IMR-90 (cell line): ENCODE results near the gene CDKN2B-AS1. TPM values are rescaled to one million over a fixed set of nuclear protein-coding genes. Genes with fewer than 3 reads are reported as not detected.

ENCODE experiments used
- ATAC-seq: fragments of 200-7000 bp; cut with Tn5 transposase; 2 replicates; pipeline ENCODE4 v1.9.1; 2020; ENCODE audit warnings: low read depth, mild to moderate bottlenecking, moderate library complexity
- BruUV-seq: library from RNA; stranded (reverse); fragments of 400-500 nt; replicated peaks from 2 replicates; lab custom pipeline; 2021; lab: Mats Ljungman, UMichigan
- CTCF ChIA-PET: fragments of 300-600 bp; formaldehyde crosslinking; extraction: SDS; loops from one replicate; lab custom pipeline; 2021; ENCODE audit warnings: antibody characterized with exemption; lab: Yijun Ruan, JAX
- POLR2A ChIA-PET: fragments of 300-600 bp; sonication (Branson Sonifier 250); formaldehyde crosslinking; loops from one replicate; lab custom pipeline; 2022; ENCODE audit warnings: antibody characterized with exemption; ENCODE audit not compliant: unreplicated experiment; lab: Charles Lee
- DNase-seq: peaks from one replicate; pipeline ENCODE4 v3.0.0; 2013
- H2AFZ ChIP-seq: replicated peaks from 2 replicates; pipeline ENCODE3; 2013; ENCODE audit warnings: low read length, mild to moderate bottlenecking; ENCODE audit not compliant: poor library complexity
- H2AK5ac ChIP-seq: 2 replicates; pipeline ENCODE4 v1.6.1; 2013; ENCODE audit warnings: low read depth, low read length, inconsistent platforms
- H2AK9ac ChIP-seq: replicated peaks from 2 replicates; pipeline ENCODE3; 2013; ENCODE audit warnings: mild to moderate bottlenecking, low read depth, low read length, moderate library complexity; ENCODE audit not compliant: poor library complexity
- H2BK120ac ChIP-seq: 2 replicates; pipeline ENCODE4 v1.6.1; 2013; ENCODE audit warnings: low read depth, low read length, inconsistent platforms
- H2BK15ac ChIP-seq: 3 replicates; pipeline ENCODE4 v1.6.1; 2013; ENCODE audit warnings: low read depth, low read length, inconsistent platforms
- H2BK20ac ChIP-seq: 2 replicates; pipeline ENCODE4 v1.6.1; 2013; ENCODE audit warnings: low read depth, mild to moderate bottlenecking, inconsistent platforms, low read length, moderate library complexity
- H2BK5ac ChIP-seq: 2 replicates; pipeline ENCODE4 v1.6.1; 2013; ENCODE audit warnings: mild to moderate bottlenecking, low read depth, low read length, inconsistent platforms; ENCODE audit not compliant: poor library complexity, severe bottlenecking
- H3K14ac ChIP-seq: replicated peaks from 2 replicates; pipeline ENCODE4 v1.6.1; 2013; ENCODE audit warnings: low read depth, low read length, inconsistent platforms
- H3K18ac ChIP-seq: 2 replicates; pipeline ENCODE4 v1.6.1; 2013; ENCODE audit warnings: low read depth, low read length, control low read depth
- H3K23ac ChIP-seq: 2 replicates; pipeline ENCODE4 v1.6.1; 2013; ENCODE audit warnings: low read depth, low read length, inconsistent platforms
- H3K27ac ChIP-seq: 2 replicates; pipeline ENCODE4 v1.5.1; 2013; ENCODE audit warnings: mild to moderate bottlenecking, control low read depth, low read length; ENCODE audit not compliant: insufficient read depth
- H3K27me3 ChIP-seq: 2 replicates; pipeline ENCODE4 v1.6.1; 2013; ENCODE audit warnings: low read length; ENCODE audit not compliant: control insufficient read depth, insufficient read depth
- H3K36me3 ChIP-seq: 2 replicates; pipeline ENCODE4 v1.6.1; 2013; ENCODE audit warnings: low read length, mixed read lengths; ENCODE audit not compliant: control insufficient read depth, insufficient read depth
- H3K4ac ChIP-seq: 2 replicates; pipeline ENCODE4 v1.6.1; 2013; ENCODE audit warnings: low read depth, low read length, inconsistent platforms
- H3K4me1 ChIP-seq: 2 replicates; pipeline ENCODE4 v1.6.1; 2013; ENCODE audit warnings: low read length, mixed read lengths; ENCODE audit not compliant: control insufficient read depth, insufficient read depth
- H3K4me2 ChIP-seq: 2 replicates; pipeline ENCODE4 v1.6.1; 2013; ENCODE audit warnings: low read depth, mild to moderate bottlenecking, control low read depth, low read length, moderate library complexity
- H3K4me3 ChIP-seq: 2 replicates; pipeline ENCODE4 v1.5.1; 2013; ENCODE audit warnings: low read depth, mild to moderate bottlenecking, control low read depth, low read length, moderate library complexity; ENCODE audit not compliant: insufficient read depth
- H3K56ac ChIP-seq: 2 replicates; pipeline ENCODE4 v1.6.1; 2013; ENCODE audit warnings: low read length, inconsistent platforms; ENCODE audit not compliant: insufficient read depth; ENCODE audit errors: extremely low read depth
- H3K79me1 ChIP-seq, 2 experiments: 2 replicates each; pipeline ENCODE4 v1.6.1; 2013; ENCODE audit warnings: low read length in 2 of 2, inconsistent platforms in 1 of 2, low read depth in 1 of 2
- H3K9ac ChIP-seq: 2 replicates; pipeline ENCODE4 v1.6.1; 2013; ENCODE audit warnings: low read depth, low read length, control low read depth
- H3K9me1 ChIP-seq: 2 replicates; pipeline ENCODE4 v1.6.1; 2013; ENCODE audit warnings: low read length, inconsistent platforms; ENCODE audit not compliant: insufficient read depth
- H3K9me3 ChIP-seq: 2 replicates; pipeline ENCODE4 v1.6.1; 2013; ENCODE audit warnings: low read length; ENCODE audit not compliant: control insufficient read depth, insufficient read depth
- H4K20me1 ChIP-seq: 2 replicates; pipeline ENCODE4 v1.6.1; 2013; ENCODE audit warnings: low read length, inconsistent platforms; ENCODE audit not compliant: insufficient read depth
- H4K5ac ChIP-seq: 2 replicates; pipeline ENCODE4 v1.6.1; 2013; ENCODE audit warnings: mild to moderate bottlenecking, low read depth, low read length, control low read depth
- H4K8ac ChIP-seq, 2 experiments: 2 replicates each; pipeline ENCODE4 v1.6.1; 2013; ENCODE audit warnings: low read depth in 2 of 2, low read length in 2 of 2, control low read depth in 1 of 2, inconsistent platforms in 1 of 2
- H4K91ac ChIP-seq: 2 replicates; pipeline ENCODE4 v1.6.1; 2013; ENCODE audit warnings: low read depth, low read length, inconsistent platforms; ENCODE audit not compliant: insufficient read depth
- BHLHE40 ChIP-seq: fragments of 150-350 bp; IDR thresholded peaks from 2 replicates; pipeline ENCODE4 v1.6.1; 2016; ENCODE audit warnings: mild to moderate bottlenecking, low read depth, low read length
- CEBPB ChIP-seq: IDR thresholded peaks from 2 replicates; pipeline ENCODE4 v1.6.1; 2012; ENCODE audit warnings: low read depth, low read length, improper control_type of control experiment
- CHD1 ChIP-seq: IDR thresholded peaks from 2 replicates; pipeline ENCODE4 v1.6.1; 2012; ENCODE audit warnings: low read depth, low read length, improper control_type of control experiment
- CTCF ChIP-seq: conservative IDR thresholded peaks from 2 replicates; pipeline ENCODE4 v1.5.1; 2012; ENCODE audit warnings: mild to moderate bottlenecking, low read depth, low read length, improper control_type of control experiment
- ELK1 ChIP-seq: fragments of 150-350 bp; IDR thresholded peaks from 2 replicates; pipeline ENCODE4 v1.6.1; 2016; ENCODE audit warnings: low read depth, mild to moderate bottlenecking, low read length, moderate library complexity, borderline replicate concordance
- FOS ChIP-seq: fragments of 150-350 bp; IDR thresholded peaks from 2 replicates; pipeline ENCODE4 v1.6.1; 2016; ENCODE audit warnings: low read depth, low read length
- MAFK ChIP-seq: IDR thresholded peaks from 2 replicates; pipeline ENCODE4 v1.6.1; 2012; ENCODE audit warnings: low read depth, low read length, improper control_type of control experiment
- MAZ ChIP-seq: IDR thresholded peaks from 2 replicates; pipeline ENCODE4 v1.6.1; 2012; ENCODE audit warnings: low read depth, mild to moderate bottlenecking, low read length, improper control_type of control experiment, moderate library complexity, borderline replicate concordance
- MXI1 ChIP-seq: IDR thresholded peaks from 2 replicates; pipeline ENCODE4 v1.6.1; 2012; ENCODE audit warnings: low read depth, mild to moderate bottlenecking, low read length, moderate library complexity, borderline replicate concordance
- NFE2L2 ChIP-seq: fragments of 150-350 bp; IDR thresholded peaks from 2 replicates; pipeline ENCODE4 v1.6.1; 2016; ENCODE audit warnings: low read depth, mild to moderate bottlenecking, low read length
- POLR2A ChIP-seq: IDR thresholded peaks from 2 replicates; pipeline ENCODE4 v1.6.1; 2012; ENCODE audit warnings: mild to moderate bottlenecking, low read depth, low read length
- RAD21 ChIP-seq: IDR thresholded peaks from 2 replicates; pipeline ENCODE4 v1.6.1; 2012; ENCODE audit warnings: low read length, improper control_type of control experiment
- RCOR1 ChIP-seq: IDR thresholded peaks from 2 replicates; pipeline ENCODE4 v1.6.1; 2012; ENCODE audit warnings: mild to moderate bottlenecking, low read length, improper control_type of control experiment; ENCODE audit not compliant: insufficient replicate concordance
- RFX5 ChIP-seq: IDR thresholded peaks from 2 replicates; pipeline ENCODE4 v1.8.0; 2012; ENCODE audit warnings: low read depth, mild to moderate bottlenecking, low read length, moderate library complexity
- SMC3 ChIP-seq: fragments of 150-350 bp; IDR thresholded peaks from 2 replicates; pipeline ENCODE4 v1.6.1; 2016; ENCODE audit warnings: low read depth, mild to moderate bottlenecking, antibody characterized with exemption, low read length, moderate library complexity
- USF2 ChIP-seq: fragments of 150-350 bp; IDR thresholded peaks from 2 replicates; pipeline ENCODE4 v1.6.1; 2017; ENCODE audit warnings: mild to moderate bottlenecking, antibody characterized with exemption, low read length, low read depth
- WGBS, 2 experiments: methylation state at CpG; one replicate each; pipeline versions ENCODE4 v1.1.5 to v1.1.7; 2013; ENCODE audit warnings: missing lambda C conversion rate in 2 of 2; ENCODE audit not compliant: insufficient read length in 1 of 2; ENCODE audit errors: extremely low coverage in 2 of 2; 5-methylcytosine and 5-hydroxymethylcytosine counted together
- dilution Hi-C: fragments of 300-500 bp; cut with HindIII; formaldehyde crosslinking; loops from one replicate; pipeline ENCODE4 v1.14.3; 2018; ENCODE audit warnings: low sequenced_read_pairs; ENCODE audit not compliant: unreplicated experiment
- in situ Hi-C: fragments of 300-500 bp; cut with MboI; formaldehyde crosslinking; loops from 3 replicates; pipeline ENCODE4 v1.14.3; 2019; ENCODE audit warnings: low sequenced_read_pairs, inconsistent platforms, mixed read lengths
- intact Hi-C: fragments of 100-400 bp; cut with micrococcal nuclease; formaldehyde crosslinking; loops from 2 replicates; pipeline ENCODE4 v1.10.0; 2022
- polyA plus RNA-seq, 3 experiments: library from polyadenylated mRNA; depleted of rRNA; stranded (reverse); fragments of >200 nt; gene quantifications; 2 replicates each; pipeline ENCODE4 v1.2.3, GENCODE V29; 2012; ENCODE audit warnings: low replicate concordance in 1 of 3
- total RNA-seq: library from RNA; depleted of rRNA; stranded (reverse); fragments of >200 nt; gene quantifications from 2 replicates; pipeline ENCODE4 v1.2.3, GENCODE V29; 2012

The CDKN2B-AS1 gene
- total and polyA plus RNA-seq, 2 of the 4 experiments (the other 2 are of a cell fraction), result 1.0 to 1.1 TPM

GRCh38 chr9:21983561-21983935 is 11.0 kb upstream of the CDKN2B-AS1 start:
- peaks cover 6% of the 10 kb centered on the region for H3K27me3 ChIP-seq
- WGBS, 2 experiments, result no CpG with 5 or more reads among the region's 1 CpG
- no TSS peak for BruUV-seq
- H4K5ac ChIP-seq, result no peak overlapping the region
- no peak overlapping the region for H2BK15ac ChIP-seq
- H2AK5ac ChIP-seq, result no peak overlapping the region
- no peak overlapping the region for H3K4me2 ChIP-seq
- intact Hi-C loops, result no loop called here
- H3K9ac ChIP-seq, result no peak overlapping the region
- no peaks in the 10 kb centered on the region for H4K20me1 ChIP-seq
- no peak overlapping the region for H2AFZ ChIP-seq
- no peak overlapping the region for H2BK20ac ChIP-seq
- no peak overlapping the region for H3K4ac ChIP-seq
- TF ChIP-seq CEBPB, result no peak
- no peak for TF ChIP-seq ELK1
- TF ChIP-seq CHD1, result no peak
- no peak for TF ChIP-seq BHLHE40
- no peak for TF ChIP-seq FOS
- TF ChIP-seq NFE2L2, result no peak
- no peak for TF ChIP-seq POLR2A
- no peak for TF ChIP-seq SMC3
- TF ChIP-seq RAD21, result no peak
- TF ChIP-seq MXI1, result no peak
- TF ChIP-seq CTCF, result no peak
- no peak for TF ChIP-seq RCOR1
- TF ChIP-seq USF2, result no peak
- TF ChIP-seq RFX5, result no peak
- TF ChIP-seq MAZ, result no peak
- TF ChIP-seq MAFK, result no peak
- H3K4me1 ChIP-seq, result peaks cover 2% of the 10 kb centered on the region; the same call in 1 of the 2 replicates
- H3K9me3 ChIP-seq, result no peaks in the 10 kb centered on the region
- no peak overlapping the region for H3K56ac ChIP-seq
- in situ Hi-C loops, result loop anchor here (25.0 kb wide), 1 partner anchor 396 kb away; no protein-coding TSS in a partner anchor
- no peak overlapping the region for H4K8ac ChIP-seq
- no peak overlapping the region for H2AK9ac ChIP-seq
- H3K4me3 ChIP-seq, result no peak overlapping the region
- peaks cover 0 to 2% of the 10 kb centered on the region in 2 experiments; a peak in 1 of 4 replicates for H3K79me1 ChIP-seq
- dilution Hi-C loops, result no loop called here
- no peaks in the 10 kb centered on the region for H3K36me3 ChIP-seq
- ATAC-seq (no peak), DNase-seq (no peak)
- H3K18ac ChIP-seq, result no peak overlapping the region
- H3K23ac ChIP-seq, result no peak overlapping the region
- CTCF ChIA-PET, result interaction anchor here (0.9 kb wide), 1 partner anchor 136 kb away, joined by 3 read pairs; no protein-coding TSS in a partner anchor
- H3K27ac ChIP-seq, result no peak overlapping the region
- no peak overlapping the region for H3K14ac ChIP-seq
- no peak overlapping the region for H2BK120ac ChIP-seq
- H2BK5ac ChIP-seq, result no peak overlapping the region
- POLR2A ChIA-PET, result no interaction called here
- H4K91ac ChIP-seq, result no peak overlapping the region
- no peaks in the 10 kb centered on the region for H3K9me1 ChIP-seq
